GDM1 (cell line): ENCODE data around the gene ZNF474.
A peak's percentile ranks its signal among the peaks of the same experiment; 100 is the strongest.

Source experiments
- DNase-seq: peaks from one replicate; lab custom pipeline; 2025; lab: John Stamatoyannopoulos, UW

The ZNF474 gene

GRCh38 chr5:122118356-122118948, 10.9 kb upstream of the ZNF474 start:
- DNase-seq, result no peak

GRCh38 chr5:122119205-122119604, 10.1 kb upstream of the ZNF474 start:
- DNase-seq, result no peak

GRCh38 chr5:122120493-122120892, 8.9 kb upstream of the ZNF474 start:
- DNase-seq, result no peak

DNA sequence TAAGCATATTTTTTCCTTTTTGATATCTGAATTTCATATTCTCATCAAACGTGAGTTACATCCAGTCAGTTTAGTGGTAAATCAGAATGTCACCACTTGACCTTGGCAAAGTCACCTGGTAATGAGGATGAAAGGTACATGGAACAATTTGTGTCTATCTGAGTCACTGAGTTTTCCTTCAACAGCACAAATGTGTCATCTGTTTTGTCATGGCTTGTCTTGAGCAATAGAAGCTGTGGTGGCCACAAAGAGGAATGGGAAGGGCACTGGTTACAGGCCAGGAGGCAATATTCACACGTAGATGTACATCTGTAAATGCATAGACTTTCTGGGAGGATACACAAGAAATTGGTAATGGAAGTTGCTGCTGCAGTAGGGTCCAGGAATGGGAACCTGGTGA, 8.4 kb upstream of the ZNF474 start:
- DNase-seq, result peak; percentile 12

- no peak for DNase-seq
Observed at GRCh38 chr5:122121479-122122465, 7.6 kb upstream of the ZNF474 start.

DNA sequence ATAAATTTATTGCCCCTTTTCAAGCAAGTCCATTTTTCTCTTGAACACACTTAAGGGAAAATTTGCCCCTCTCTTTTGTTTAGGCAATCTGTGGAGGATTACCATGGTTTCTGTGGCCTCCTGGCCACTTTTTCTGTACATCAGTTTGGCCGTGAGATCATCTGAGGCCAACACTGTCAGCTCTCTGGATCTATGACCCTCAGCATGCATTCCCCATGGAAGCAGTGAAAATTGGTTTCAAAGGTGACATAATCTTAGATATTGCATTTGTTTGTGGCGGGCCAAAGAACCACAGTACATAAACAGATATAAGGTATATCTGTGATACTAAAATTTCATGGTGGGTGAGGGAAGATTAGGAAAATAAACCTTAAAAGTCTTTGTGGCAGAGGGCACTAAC, 4.6 kb upstream of the ZNF474 start:
- DNase-seq, result no peak

DNA sequence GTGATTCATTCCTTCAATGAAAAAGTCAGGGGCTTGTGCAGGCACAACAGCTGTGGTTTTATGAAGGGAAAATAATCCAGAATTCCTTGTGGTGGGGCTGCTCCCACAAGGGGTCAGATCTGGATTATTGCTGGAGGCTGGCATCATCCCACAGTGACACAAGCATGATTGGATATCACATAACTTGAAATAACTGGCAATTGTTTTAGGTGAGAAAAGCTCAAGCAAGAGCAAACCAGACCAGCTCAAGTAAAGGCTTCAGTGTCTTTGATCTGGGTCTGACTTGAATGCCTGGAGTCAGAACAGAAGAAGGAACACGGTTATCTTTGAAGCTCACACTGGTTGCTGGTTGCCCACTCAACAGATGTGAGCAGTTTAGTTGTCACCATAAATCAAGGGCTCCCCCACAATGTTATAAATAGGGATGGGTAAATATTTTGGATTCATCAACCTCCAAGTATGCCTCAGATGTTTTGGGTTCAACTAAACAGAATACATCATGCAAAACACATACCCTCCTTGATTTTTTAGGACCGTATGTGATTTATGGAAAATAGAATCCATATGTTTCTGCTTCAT, 3.1 kb upstream of the ZNF474 start:
- peak; percentile 88 for DNase-seq

DNA sequence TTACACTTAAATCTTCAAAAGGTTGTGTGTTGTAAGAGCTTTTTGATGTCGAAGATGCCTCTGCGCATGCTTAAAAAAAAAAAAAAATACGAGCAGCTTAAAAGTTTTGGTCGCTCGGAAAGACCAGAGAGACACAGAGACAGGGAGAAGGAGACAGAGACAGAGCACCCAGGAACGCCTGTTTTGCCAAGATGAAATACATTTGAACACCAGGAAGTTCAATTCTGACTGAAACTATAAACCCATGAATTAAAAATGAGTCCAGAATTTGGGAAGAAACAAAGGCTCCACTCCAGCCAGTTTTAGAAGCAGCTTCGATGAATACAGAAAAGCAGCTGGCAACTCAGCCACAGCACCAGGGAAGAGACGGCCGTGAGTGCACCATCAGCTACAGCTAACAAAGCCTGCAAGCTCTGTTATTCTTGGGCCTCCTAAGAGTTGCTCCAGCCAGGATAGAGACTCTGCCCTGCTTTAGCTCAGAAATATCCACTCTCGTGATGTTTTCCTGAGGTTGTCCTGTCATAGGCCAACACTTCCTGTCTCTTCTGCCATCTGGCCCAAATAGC, 2.5 kb upstream of the ZNF474 start:
- no peak for DNase-seq

DNA sequence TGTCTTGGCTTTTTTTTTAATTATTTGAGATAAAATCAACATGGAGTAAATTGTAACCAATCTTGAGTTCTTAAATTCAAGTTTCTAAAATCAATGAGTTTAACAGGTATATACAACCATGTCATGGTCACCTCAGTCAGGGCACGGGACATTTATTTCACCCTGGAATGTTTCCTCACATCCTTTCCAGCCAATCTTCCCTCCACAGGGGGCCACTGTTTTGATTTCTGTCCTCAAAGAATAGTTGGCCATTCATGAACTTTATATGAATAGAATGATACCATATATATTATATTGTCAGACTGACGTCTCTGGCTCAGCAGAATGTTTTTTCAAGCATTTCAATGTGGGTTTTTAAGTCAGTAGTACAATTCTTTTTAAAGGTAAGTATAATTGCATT, 806 bp downstream of the ZNF474 start:
- no peak for DNase-seq

GRCh38 chr5:122137702-122138101, 8.4 kb downstream of the ZNF474 start:
- no peak for DNase-seq

DNA sequence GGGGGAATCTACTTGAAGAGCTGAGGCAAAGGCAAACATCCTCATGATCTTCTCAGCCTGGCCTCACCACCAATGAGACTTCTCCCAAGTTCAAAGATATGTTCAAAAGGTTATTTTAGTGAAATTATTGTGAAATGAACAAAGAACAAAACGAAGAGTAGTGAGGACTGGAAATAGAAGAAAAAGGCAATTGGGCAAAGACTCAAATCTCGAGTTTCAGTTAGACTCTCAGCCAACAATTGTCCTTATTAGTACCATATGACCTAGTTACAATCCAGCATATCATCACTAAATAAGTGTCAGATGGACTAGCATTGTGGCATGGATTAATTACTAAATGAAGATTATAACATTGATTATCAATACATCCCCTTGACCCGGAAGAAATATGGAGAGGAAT, 9.0 kb downstream of the ZNF474 start:
- no peak for DNase-seq

- DNase-seq, result no peak
Observed at GRCh38 chr5:122140900-122141299, 11.6 kb downstream of the ZNF474 start.

DNA sequence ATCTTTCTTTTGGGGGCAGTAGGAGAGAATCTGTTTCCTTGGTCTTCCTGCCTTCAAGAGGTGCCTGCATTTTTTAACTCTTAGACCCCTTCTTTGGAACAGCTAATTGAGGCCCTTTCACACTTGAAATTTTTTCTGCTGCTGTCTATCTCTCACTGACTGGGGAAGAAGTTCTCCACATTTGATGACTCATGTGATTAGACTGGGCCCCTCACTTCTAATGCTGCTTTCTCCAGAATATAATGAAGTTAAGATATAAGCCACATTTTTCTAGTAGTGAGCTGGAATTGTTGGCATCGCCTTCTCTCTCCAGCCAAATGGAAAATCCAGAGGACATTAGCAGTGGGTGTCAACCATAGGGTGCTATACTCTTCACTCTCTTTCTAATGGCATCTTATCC, 12.4 kb downstream of the ZNF474 start:
- no peak for DNase-seq

DNA sequence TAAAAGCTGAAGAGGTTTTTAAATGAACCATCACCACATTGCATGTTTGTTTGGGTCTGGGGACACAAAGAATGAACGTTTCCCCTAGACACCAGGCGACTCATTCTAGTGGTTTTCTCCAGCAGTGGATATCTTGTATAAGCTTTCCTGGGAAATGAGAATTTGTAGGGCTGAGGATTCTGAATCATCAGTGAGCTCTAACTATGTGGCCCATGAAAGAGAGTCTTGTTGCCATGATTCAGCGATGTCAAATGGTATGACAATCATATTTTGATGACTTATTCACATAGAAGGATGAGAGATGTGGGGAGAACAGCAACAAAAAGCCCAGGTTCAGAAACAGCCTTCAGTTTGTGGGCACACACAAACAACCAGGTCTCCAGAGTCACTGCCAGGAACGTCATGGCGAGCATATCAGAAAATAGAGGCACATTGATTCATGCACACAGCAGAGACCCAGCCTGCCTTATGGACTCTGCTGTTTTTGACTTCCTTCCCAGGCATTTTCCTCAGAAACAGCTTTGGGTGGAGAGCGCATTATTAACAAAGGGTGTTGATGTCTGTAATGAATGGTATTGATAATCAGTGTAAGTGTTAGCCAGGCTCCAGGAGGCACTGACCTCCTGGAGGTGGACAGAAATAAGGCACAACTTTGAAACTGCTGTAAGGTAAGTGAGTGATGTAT, 13.3 kb downstream of the ZNF474 start:
- no peak for DNase-seq

DNA sequence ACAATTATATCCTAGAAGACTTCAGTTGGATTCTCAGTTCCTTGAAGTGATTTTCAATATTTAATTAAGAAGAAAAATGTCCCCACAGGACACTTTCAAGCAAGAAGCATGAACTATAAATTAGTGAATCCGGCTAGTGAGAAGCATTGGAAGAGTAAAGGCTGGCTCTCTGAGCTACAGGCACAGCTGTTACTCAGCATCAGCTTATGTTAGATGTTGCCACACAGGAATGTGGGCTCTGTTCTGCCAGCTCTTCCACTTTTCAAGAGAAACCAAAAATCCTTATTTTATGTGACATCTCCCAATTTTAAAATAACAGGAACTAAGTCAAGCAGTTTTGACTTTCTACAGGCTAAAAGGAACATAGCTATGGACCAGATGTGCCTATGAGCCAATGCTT, 14.9 kb downstream of the ZNF474 start:
- DNase-seq, result no peak

- DNase-seq, result no peak
Observed at GRCh38 chr5:122145906-122146305, 16.6 kb downstream of the ZNF474 start.

DNA sequence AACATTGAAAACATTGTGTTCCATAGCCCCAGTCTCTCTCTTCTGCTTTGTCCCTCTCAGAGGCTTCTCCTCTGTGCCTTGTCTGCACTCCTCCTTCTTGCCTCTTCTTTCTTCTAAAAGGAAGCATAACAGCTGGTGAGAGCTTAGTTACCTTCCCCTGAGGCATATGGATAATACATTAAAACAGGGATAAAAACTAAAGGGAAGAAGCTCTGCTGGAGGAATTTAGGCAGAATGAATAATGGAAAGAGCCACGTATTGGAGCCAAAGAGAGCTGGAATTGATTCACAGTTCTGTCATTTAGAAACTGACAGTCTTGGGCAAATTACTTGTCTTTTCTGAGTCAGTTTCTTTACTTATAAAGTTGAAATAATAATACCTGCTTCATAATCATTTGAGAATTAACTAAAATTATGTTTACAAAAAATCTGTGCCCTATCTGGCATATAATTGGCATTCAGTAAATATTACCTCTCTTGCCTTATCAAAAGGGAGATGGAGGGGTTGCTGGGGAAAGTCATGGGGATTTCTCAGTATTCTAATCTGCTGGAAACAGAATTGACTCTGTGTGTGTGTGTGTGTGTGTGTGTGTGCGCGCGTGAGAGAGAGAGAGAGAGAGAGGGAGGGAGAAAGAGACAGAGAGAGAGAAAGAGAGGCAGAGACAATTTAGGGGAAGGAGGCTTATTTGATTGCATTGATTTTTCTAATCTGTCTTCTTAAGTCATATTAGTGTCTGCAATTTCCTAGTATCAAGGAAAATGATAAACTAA, 20.2 kb downstream of the ZNF474 start:
- no peak for DNase-seq

GRCh38 chr5:122150215-122150614, 20.9 kb downstream of the ZNF474 start:
- DNase-seq, result no peak

DNA sequence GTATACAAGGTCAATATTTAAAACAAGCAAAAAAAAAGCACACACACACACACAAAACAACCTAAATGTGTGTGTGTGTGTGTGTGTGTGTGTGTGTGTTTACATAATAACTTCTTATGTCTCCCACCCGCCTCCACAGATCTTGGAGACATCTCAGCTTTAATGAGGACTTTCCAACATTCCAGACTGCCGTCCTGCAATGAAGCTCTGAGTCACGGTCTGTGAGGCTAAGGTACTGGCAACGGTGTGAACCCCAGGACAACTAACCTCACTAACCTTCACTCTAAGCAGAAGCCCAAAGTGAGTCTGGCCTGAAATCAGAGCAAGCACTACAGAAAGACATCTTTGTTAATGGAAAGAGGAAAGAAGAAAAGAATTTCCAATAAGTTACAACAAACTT, 22.3 kb downstream of the ZNF474 start:
- DNase-seq, result no peak

GRCh38 chr5:122152266-122152900, 23.0 kb downstream of the ZNF474 start:
- no peak for DNase-seq

DNA sequence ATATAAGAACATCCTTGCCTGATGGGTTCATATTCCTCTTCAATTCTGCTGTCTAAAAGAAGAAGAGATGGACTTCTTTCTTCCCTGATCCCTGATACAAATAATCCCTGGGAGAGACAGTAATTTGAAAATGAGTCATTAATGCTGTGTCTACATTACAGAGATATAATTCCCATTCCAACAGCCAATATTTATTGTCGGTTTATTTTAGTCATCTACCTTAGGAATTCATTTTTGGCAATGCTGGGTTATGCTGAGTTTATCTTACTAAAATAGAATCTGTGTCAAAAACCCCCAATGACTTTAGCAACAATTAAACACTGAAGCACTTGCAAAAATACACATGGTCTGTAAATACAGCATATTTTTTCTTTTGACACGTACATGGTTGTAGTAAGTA, 23.9 kb downstream of the ZNF474 start:
- no peak for DNase-seq
